GM23338 (cell line): Measurements from ENCODE around the gene KCNAB2. TPM values are rescaled to one million over a fixed set of nuclear protein-coding genes. Genes with fewer than 3 reads are reported as not detected.

Experiments
- ATAC-seq: fragments of 200-7000 bp; cut with Tn5 transposase; 3 replicates; pipeline ENCODE4 v1.9.1; 2020
- DNase-seq: peaks from one replicate; pipeline ENCODE4 v3.0.0-alpha.2; 2015; ENCODE audit warnings: low spot score
- H2AFZ ChIP-seq: fragments of 200-600 bp; sonication (generic); 2 replicates; pipeline ENCODE4 v1.8.0; 2016; ENCODE audit warnings: antibody characterized with exemption, mild to moderate bottlenecking, moderate library complexity
- H3F3A ChIP-seq: fragments of 200-600 bp; sonication (generic); replicated peaks from 2 replicates; pipeline ENCODE4 v1.8.0; 2017; ENCODE audit warnings: antibody characterized with exemption, mixed run types, low read depth
- H3K27ac ChIP-seq: fragments of 200-600 bp; sonication (generic); 2 replicates; pipeline ENCODE4 v1.6.1; 2016; ENCODE audit warnings: low read depth
- H3K27me3 ChIP-seq: fragments of 200-600 bp; sonication (generic); 2 replicates; pipeline ENCODE4 v1.8.0; 2016; ENCODE audit warnings: mild to moderate bottlenecking, mixed run types, moderate library complexity; ENCODE audit not compliant: insufficient read depth
- H3K36me3 ChIP-seq: fragments of 200-600 bp; sonication (generic); 2 replicates; pipeline ENCODE4 v1.8.0; 2016; ENCODE audit warnings: mild to moderate bottlenecking; ENCODE audit not compliant: insufficient read depth
- H3K4me1 ChIP-seq: fragments of 200-600 bp; sonication (generic); 2 replicates; pipeline ENCODE4 v1.8.0; 2016; ENCODE audit warnings: mild to moderate bottlenecking, moderate library complexity; ENCODE audit not compliant: insufficient read depth
- H3K4me2 ChIP-seq: fragments of 200-600 bp; sonication (generic); 2 replicates; pipeline ENCODE4 v1.7.1; 2017; ENCODE audit warnings: mixed run types
- H3K4me3 ChIP-seq: fragments of 200-600 bp; sonication (generic); 2 replicates; pipeline ENCODE4 v1.6.1; 2016; ENCODE audit warnings: mixed run types
- H3K79me2 ChIP-seq: fragments of 200-600 bp; sonication (generic); replicated peaks from 2 replicates; pipeline ENCODE4 v1.8.0; 2017; ENCODE audit warnings: mild to moderate bottlenecking; ENCODE audit not compliant: insufficient read depth
- H3K9me2 ChIP-seq: fragments of 200-600 bp; sonication (generic); 2 replicates; pipeline ENCODE4 v1.8.0; 2017; ENCODE audit not compliant: insufficient read depth
- H4K20me1 ChIP-seq: fragments of 200-600 bp; sonication (generic); replicated peaks from 2 replicates; pipeline ENCODE4 v1.8.0; 2017; ENCODE audit warnings: mild to moderate bottlenecking; ENCODE audit not compliant: insufficient read depth
- H3K27ac Mint-ChIP-seq: 2 replicates; pipeline ENCODE4 v1.8.0; 2020; ENCODE audit warnings: inconsistent platforms, mild to moderate bottlenecking, moderate library complexity, mixed read lengths
- H3K27me3 Mint-ChIP-seq: 3 replicates; pipeline ENCODE4 v1.8.0; 2022; ENCODE audit warnings: low read depth, mild to moderate bottlenecking, moderate library complexity, mixed read lengths, inconsistent platforms; ENCODE audit not compliant: insufficient read depth, poor library complexity
- H3K36me3 Mint-ChIP-seq: 3 replicates; pipeline ENCODE4 v1.8.0; 2021; ENCODE audit warnings: low read depth, mild to moderate bottlenecking, inconsistent platforms, moderate library complexity, mixed read lengths
- H3K4me1 Mint-ChIP-seq: 3 replicates; pipeline ENCODE4 v1.8.0; 2020; ENCODE audit warnings: mild to moderate bottlenecking, inconsistent platforms, mixed read lengths
- H3K4me3 Mint-ChIP-seq: 3 replicates; pipeline ENCODE4 v1.8.0; 2021; ENCODE audit warnings: moderate library complexity, mild to moderate bottlenecking, inconsistent platforms, mixed read lengths
- H3K9me3 Mint-ChIP-seq: 3 replicates; pipeline ENCODE4 v1.8.0; 2020; ENCODE audit warnings: moderate library complexity, mild to moderate bottlenecking, inconsistent platforms, mixed read lengths
- EZH2phosphoT487 ChIP-seq: fragments of 200-600 bp; sonication (generic); IDR thresholded peaks from one replicate; pipeline ENCODE4 v1.8.1; 2018; ENCODE audit warnings: antibody characterized with exemption; ENCODE audit not compliant: unreplicated experiment
- POLR2AphosphoS5 ChIP-seq: IDR thresholded peaks from 2 replicates; pipeline ENCODE4 v1.6.1; 2016; ENCODE audit warnings: antibody characterized with exemption, low read depth
- REST ChIP-seq: IDR thresholded peaks from one replicate; pipeline ENCODE4 v1.6.1; 2018; ENCODE audit warnings: antibody characterized with exemption; ENCODE audit not compliant: unreplicated experiment
- STAT1 ChIP-seq: IDR thresholded peaks from one replicate; pipeline ENCODE4 v1.6.1; 2016; ENCODE audit warnings: antibody characterized with exemption; ENCODE audit not compliant: unreplicated experiment
- ZNF114 ChIP-seq: fragments of 250-450 bp; sonication (Bioruptor Pico); IDR thresholded peaks from 2 replicates; pipeline ENCODE4 v1.5.0; 2020; ENCODE audit warnings: mild to moderate bottlenecking, moderate library complexity
- ZNF331 ChIP-seq: fragments of 250-450 bp; sonication (Bioruptor Pico); IDR thresholded peaks from 2 replicates; pipeline ENCODE4 v1.5.0; 2020; ENCODE audit warnings: low read depth, mild to moderate bottlenecking, moderate library complexity
- polyA plus RNA-seq: library from polyadenylated mRNA; unstranded; fragments of >200 nt; fragmentation: Nextera tagmentation; extraction: Ambion mirVana; gene quantifications from 2 replicates; pipeline ENCODE4 v1.2.1, GENCODE V29; 2016
- total RNA-seq: library from RNA; depleted of rRNA; stranded (reverse); fragments of >200 nt; shearing (Covaris generic); gene quantifications from 2 replicates; pipeline ENCODE4 v1.2.3, GENCODE V29; 2014
- TF ChIP-seq, protein P1 (sequence below), 2 experiments: fragments of 200-600 bp in 1 of 2; sonication (generic) in 1 of 2; conservative IDR thresholded peaks; 2 replicates each; pipeline versions ENCODE4 v1.5.1 to v1.6.1; 2016 to 2017; ENCODE audit warnings: antibody characterized with exemption in 2 of 2, low read depth in 2 of 2, mild to moderate bottlenecking in 2 of 2, moderate library complexity in 1 of 2

Gene KCNAB2
- total and polyA plus RNA-seq, 2 experiments from 2014 or later: 3.0 to 3.7 TPM

- TF ChIP-seq, protein P1, sequence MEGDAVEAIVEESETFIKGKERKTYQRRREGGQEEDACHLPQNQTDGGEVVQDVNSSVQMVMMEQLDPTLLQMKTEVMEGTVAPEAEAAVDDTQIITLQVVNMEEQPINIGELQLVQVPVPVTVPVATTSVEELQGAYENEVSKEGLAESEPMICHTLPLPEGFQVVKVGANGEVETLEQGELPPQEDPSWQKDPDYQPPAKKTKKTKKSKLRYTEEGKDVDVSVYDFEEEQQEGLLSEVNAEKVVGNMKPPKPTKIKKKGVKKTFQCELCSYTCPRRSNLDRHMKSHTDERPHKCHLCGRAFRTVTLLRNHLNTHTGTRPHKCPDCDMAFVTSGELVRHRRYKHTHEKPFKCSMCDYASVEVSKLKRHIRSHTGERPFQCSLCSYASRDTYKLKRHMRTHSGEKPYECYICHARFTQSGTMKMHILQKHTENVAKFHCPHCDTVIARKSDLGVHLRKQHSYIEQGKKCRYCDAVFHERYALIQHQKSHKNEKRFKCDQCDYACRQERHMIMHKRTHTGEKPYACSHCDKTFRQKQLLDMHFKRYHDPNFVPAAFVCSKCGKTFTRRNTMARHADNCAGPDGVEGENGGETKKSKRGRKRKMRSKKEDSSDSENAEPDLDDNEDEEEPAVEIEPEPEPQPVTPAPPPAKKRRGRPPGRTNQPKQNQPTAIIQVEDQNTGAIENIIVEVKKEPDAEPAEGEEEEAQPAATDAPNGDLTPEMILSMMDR (conservative IDR thresholded peaks at IDR 0.05; ENCODE audit: low read depth in 2 of 2): no peak
- TF ChIP-seq ZNF331 (no peak), POLR2AphosphoS5 (no peak), STAT1 (no peak), ZNF114 (CRISPR knock-in tag) (no peak), REST (no peak)
These were observed 46.8 kb upstream of the KCNAB2 start (continued) for GRCh38 chr1:5998906-5999301.

DNA sequence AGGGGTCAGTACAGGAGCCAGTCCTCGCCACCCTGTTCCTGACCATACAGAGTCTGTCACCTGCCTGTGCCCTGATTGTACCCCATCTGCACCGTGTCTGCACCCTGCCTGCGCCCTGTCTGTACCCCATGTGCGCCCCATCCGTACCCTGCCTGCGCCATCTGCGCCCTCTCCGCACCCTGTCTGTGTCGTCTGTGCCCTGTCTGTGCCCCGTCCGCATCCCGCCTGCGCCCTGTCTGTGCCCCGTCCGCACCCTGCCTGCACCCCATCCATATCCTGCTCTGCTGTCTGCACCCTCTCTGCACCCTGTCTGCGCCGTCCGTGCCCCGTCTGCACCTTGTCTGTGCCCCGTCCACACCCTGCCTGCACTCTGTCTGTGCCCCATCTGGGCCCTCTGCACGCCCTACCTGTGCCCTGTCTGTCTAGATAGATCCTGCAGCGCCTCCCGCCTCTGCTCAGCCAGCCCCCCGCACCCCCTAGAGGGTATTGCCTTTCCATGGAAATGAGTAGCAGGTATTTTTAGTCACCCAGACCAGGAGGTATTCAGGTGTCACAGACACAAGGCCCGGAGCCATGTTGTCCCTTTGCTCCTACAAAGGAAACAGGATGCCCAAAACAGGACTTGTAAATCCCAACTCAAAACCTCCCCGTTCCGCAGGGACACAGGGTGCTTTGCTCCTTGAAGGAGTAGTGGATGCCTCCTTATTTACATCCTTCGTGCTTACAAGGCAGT lies 45.8 kb upstream of the KCNAB2 start:
- no peak overlapping the region for H3K4me2 ChIP-seq
- no peak overlapping the region for H3K27ac ChIP-seq
- H3K4me3 ChIP-seq: no peak overlapping the region
- no peak overlapping the region for H3K4me3 Mint-ChIP-seq
- no peak for DNase-seq
- no peaks in the 10 kb centered on the region for H3K36me3 Mint-ChIP-seq
- H3K27ac Mint-ChIP-seq: no peak overlapping the region
- peaks cover 15% of the 10 kb centered on the region for H3K4me1 Mint-ChIP-seq
- TF ChIP-seq EZH2phosphoT487: no peak
- TF ChIP-seq ZNF114 (CRISPR knock-in tag): no peak
- no peak overlapping the region for H2AFZ ChIP-seq
- peaks cover 18% of the 10 kb centered on the region for H3K27me3 Mint-ChIP-seq
- no peaks in the 10 kb centered on the region for H3K79me2 ChIP-seq
- no peaks in the 10 kb centered on the region for H3F3A ChIP-seq
- H3K9me2 ChIP-seq: no peaks in the 10 kb centered on the region
- ATAC-seq: no peak
- no peaks in the 10 kb centered on the region for H3K9me3 Mint-ChIP-seq
- H3K27me3 ChIP-seq: peaks cover 7% of the 10 kb centered on the region; the same call in 1 of the 2 replicates
- no peaks in the 10 kb centered on the region for H3K4me1 ChIP-seq
- H3K36me3 ChIP-seq: no peaks in the 10 kb centered on the region
- H4K20me1 ChIP-seq: no peaks in the 10 kb centered on the region; the same call in none of the 2 replicates
